Smooth muscle cell (in vitro differentiated cells): Measurements from ENCODE around the gene NFYA. TPM values are rescaled to one million over a fixed set of nuclear protein-coding genes. Genes with fewer than 3 reads are reported as not detected.

Source experiments
- DNase-seq: peaks from one replicate; lab custom pipeline; 2025; ENCODE audit not compliant: unreplicated experiment; lab: John Stamatoyannopoulos, UW
- H2AFZ ChIP-seq: fragments of 200-600 bp; sonication (generic); 2 replicates; pipeline ENCODE4 v1.6.0; 2016; ENCODE audit warnings: antibody characterized with exemption, low read depth, mild to moderate bottlenecking
- H3F3A ChIP-seq: fragments of 200-600 bp; sonication (generic); 2 replicates; pipeline ENCODE4 v1.6.0; 2017; ENCODE audit warnings: antibody characterized with exemption, low read depth
- H3K27ac ChIP-seq: fragments of 200-600 bp; sonication (generic); 2 replicates; pipeline ENCODE4 v1.5.1; 2016; ENCODE audit warnings: low read depth, mild to moderate bottlenecking
- H3K27me3 ChIP-seq: fragments of 200-600 bp; sonication (generic); 2 replicates; pipeline ENCODE4 v1.6.1; 2016; ENCODE audit warnings: low read depth, mild to moderate bottlenecking
- H3K36me3 ChIP-seq: fragments of 200-600 bp; sonication (generic); 2 replicates; pipeline ENCODE4 v1.5.1; 2016; ENCODE audit warnings: low read depth
- H3K4me1 ChIP-seq: fragments of 200-600 bp; sonication (generic); 2 replicates; pipeline ENCODE4 v1.5.1; 2016; ENCODE audit warnings: low read depth
- H3K4me2 ChIP-seq: fragments of 200-600 bp; sonication (generic); 2 replicates; pipeline ENCODE4 v1.6.0; 2016; ENCODE audit warnings: mild to moderate bottlenecking
- H3K4me3 ChIP-seq: fragments of 200-600 bp; sonication (generic); 2 replicates; pipeline ENCODE4 v1.5.1; 2016; ENCODE audit warnings: mild to moderate bottlenecking
- H3K79me2 ChIP-seq: fragments of 200-600 bp; sonication (generic); 2 replicates; pipeline ENCODE4 v1.6.0; 2016; ENCODE audit warnings: low read depth, mild to moderate bottlenecking
- H3K9ac ChIP-seq: fragments of 200-600 bp; sonication (generic); 2 replicates; pipeline ENCODE4 v1.6.0; 2016; ENCODE audit warnings: low read depth
- H3K9me3 ChIP-seq: fragments of 200-600 bp; sonication (generic); replicated peaks from 2 replicates; pipeline ENCODE4 v1.5.1; 2016; ENCODE audit warnings: low read depth
- H4K20me1 ChIP-seq: fragments of 200-600 bp; sonication (generic); 2 replicates; pipeline ENCODE4 v1.6.0; 2016; ENCODE audit warnings: low read depth
- WGBS: methylation state at CpG from one replicate; pipeline ENCODE4 v1.1.7; 2016; ENCODE audit warnings: low lambda C conversion rate; 5-methylcytosine and 5-hydroxymethylcytosine counted together
- polyA plus RNA-seq: library from polyadenylated mRNA; unstranded; fragments of >200 nt; fragmentation: Nextera tagmentation; extraction: Ambion mirVana; gene quantifications from 2 replicates; pipeline ENCODE4 v1.2.1, GENCODE V29; 2016
- total RNA-seq: library from RNA; depleted of rRNA; stranded (reverse); fragments of >200 nt; gene quantifications from 2 replicates; pipeline ENCODE4 v1.2.3, GENCODE V29; 2014
- TF ChIP-seq, protein P1 (sequence below): fragments of 200-600 bp; sonication (generic); IDR thresholded peaks from 2 replicates; pipeline ENCODE4 v1.5.1; 2017; ENCODE audit warnings: borderline replicate concordance, mild to moderate bottlenecking, antibody characterized with exemption; ENCODE audit not compliant: insufficient read depth, poor library complexity, severe bottlenecking

NFYA gene
- total and polyA plus RNA-seq, 2 experiments from 2014 or later, result 22.4 to 40.2 TPM

DNA sequence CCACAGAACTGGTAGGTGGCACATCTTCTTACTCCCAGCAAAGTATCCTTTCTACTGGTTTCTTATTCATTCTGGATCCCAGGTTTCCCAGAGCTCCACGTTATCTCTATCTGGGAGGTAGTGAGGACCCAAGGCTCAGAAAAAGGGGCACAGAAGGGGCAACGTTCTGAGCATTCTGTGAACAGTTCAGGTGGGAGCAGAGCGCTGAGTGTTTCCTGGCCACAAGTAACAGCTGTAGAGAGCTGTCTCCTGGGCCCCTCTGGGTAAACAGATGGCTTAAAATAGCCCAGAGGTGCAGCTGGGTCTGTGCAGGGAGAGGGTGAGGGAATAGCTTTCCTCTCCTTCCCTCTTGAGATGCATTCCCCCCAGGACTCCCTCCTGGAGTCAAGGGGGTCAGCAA lies 17.6 kb upstream of the NFYA start:
- H3K36me3 ChIP-seq, result no peaks in the 10 kb centered on the region
- no peak overlapping the region for H3K4me3 ChIP-seq
- H3F3A ChIP-seq, result no peaks in the 10 kb centered on the region
- no peak for DNase-seq
- no peaks in the 10 kb centered on the region for H3K27me3 ChIP-seq
- peak overlapping the region; percentile 40 for H3K4me2 ChIP-seq
- H3K9ac ChIP-seq, result no peak overlapping the region
- no peaks in the 10 kb centered on the region for H3K79me2 ChIP-seq
- H2AFZ ChIP-seq, result no peak overlapping the region
- H3K27ac ChIP-seq, result no peak overlapping the region
- TF ChIP-seq, protein P1, sequence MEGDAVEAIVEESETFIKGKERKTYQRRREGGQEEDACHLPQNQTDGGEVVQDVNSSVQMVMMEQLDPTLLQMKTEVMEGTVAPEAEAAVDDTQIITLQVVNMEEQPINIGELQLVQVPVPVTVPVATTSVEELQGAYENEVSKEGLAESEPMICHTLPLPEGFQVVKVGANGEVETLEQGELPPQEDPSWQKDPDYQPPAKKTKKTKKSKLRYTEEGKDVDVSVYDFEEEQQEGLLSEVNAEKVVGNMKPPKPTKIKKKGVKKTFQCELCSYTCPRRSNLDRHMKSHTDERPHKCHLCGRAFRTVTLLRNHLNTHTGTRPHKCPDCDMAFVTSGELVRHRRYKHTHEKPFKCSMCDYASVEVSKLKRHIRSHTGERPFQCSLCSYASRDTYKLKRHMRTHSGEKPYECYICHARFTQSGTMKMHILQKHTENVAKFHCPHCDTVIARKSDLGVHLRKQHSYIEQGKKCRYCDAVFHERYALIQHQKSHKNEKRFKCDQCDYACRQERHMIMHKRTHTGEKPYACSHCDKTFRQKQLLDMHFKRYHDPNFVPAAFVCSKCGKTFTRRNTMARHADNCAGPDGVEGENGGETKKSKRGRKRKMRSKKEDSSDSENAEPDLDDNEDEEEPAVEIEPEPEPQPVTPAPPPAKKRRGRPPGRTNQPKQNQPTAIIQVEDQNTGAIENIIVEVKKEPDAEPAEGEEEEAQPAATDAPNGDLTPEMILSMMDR, result no peak
- no peaks in the 10 kb centered on the region for H3K9me3 ChIP-seq
- H4K20me1 ChIP-seq, result no peaks in the 10 kb centered on the region
- H3K4me1 ChIP-seq, result peaks cover 7% of the 10 kb centered on the region
- WGBS, result 82% methylated on average over 3 of the region's 3 CpGs

GRCh38 chr6:41056768-41057490 lies 15.8 kb upstream of the NFYA start:
- no peak for DNase-seq
- H3K79me2 ChIP-seq, result no peaks in the 10 kb centered on the region
- H3K36me3 ChIP-seq, result no peaks in the 10 kb centered on the region
- no peaks in the 10 kb centered on the region for H4K20me1 ChIP-seq
- no peak overlapping the region for H3K4me3 ChIP-seq
- no peak overlapping the region for H2AFZ ChIP-seq
- TF ChIP-seq, protein P1, result no peak
- no peaks in the 10 kb centered on the region for H3F3A ChIP-seq
- no peaks in the 10 kb centered on the region for H3K9me3 ChIP-seq
- H3K27me3 ChIP-seq, result no peaks in the 10 kb centered on the region
- no peak overlapping the region for H3K9ac ChIP-seq
- H3K4me2 ChIP-seq, result no peak overlapping the region
- H3K4me1 ChIP-seq, result peaks cover 7% of the 10 kb centered on the region
- whole genome bisulfite sequencing, result 74% methylated on average over 6 of the region's 6 CpGs
- H3K27ac ChIP-seq, result no peak overlapping the region

DNA sequence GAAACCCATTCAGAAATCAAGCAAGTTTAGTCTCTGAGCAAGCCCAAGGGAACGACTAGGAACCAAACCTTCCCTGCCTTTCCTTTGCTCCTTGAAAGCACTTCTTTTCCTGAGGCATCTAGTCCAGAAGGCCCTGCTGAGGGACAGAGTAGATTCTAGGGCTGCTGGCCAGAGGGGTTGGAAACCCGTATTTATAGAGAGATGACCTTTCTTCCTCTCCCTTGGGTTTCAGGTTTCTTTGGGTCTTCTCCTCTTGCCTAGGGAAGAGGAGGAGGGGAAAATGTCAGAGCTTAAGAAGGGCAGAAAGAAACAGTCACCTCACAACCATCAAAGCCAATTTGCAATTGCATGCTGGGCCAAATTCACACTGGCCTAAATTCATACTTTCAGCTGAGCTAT lies 14.0 kb upstream of the NFYA start:
- H4K20me1 ChIP-seq, result no peaks in the 10 kb centered on the region
- H3K9me3 ChIP-seq, result no peaks in the 10 kb centered on the region
- no peak for DNase-seq
- no peak overlapping the region for H3K4me3 ChIP-seq
- H2AFZ ChIP-seq, result no peak overlapping the region
- 74% methylated on average over 2 of the region's 2 CpGs for WGBS
- peaks cover 1% of the 10 kb centered on the region for H3K4me1 ChIP-seq
- H3K4me2 ChIP-seq, result no peak overlapping the region
- H3F3A ChIP-seq, result no peaks in the 10 kb centered on the region
- no peaks in the 10 kb centered on the region for H3K79me2 ChIP-seq
- H3K36me3 ChIP-seq, result no peaks in the 10 kb centered on the region
- H3K9ac ChIP-seq, result no peak overlapping the region
- no peaks in the 10 kb centered on the region for H3K27me3 ChIP-seq
- TF ChIP-seq, protein P1, result no peak
- H3K27ac ChIP-seq, result no peak overlapping the region

GRCh38 chr6:41059556-41059955 lies 13.2 kb upstream of the NFYA start:
- Histone ChIP-seq H3K79me2 (no peaks in the 10 kb centered on the region), H3K4me2 (no peak overlapping the region), H3K4me1 (peaks cover 3% of the 10 kb centered on the region), H3K27ac (no peak overlapping the region), H2AFZ (no peak overlapping the region), H4K20me1 (no peaks in the 10 kb centered on the region), H3K36me3 (no peaks in the 10 kb centered on the region), H3K27me3 (no peaks in the 10 kb centered on the region), H3K9ac (no peak overlapping the region), H3F3A (peaks cover 5% of the 10 kb centered on the region), H3K9me3 (no peaks in the 10 kb centered on the region), H3K4me3 (no peak overlapping the region)
- TF ChIP-seq, protein P1, result no peak
- DNase-seq, result no peak
- WGBS, result 79% methylated on average over 1 of the region's 1 CpG
